Caco-2 (cell line): ENCODE measurements around the gene SSB. TPM values are rescaled to one million over a fixed set of nuclear protein-coding genes. Genes with fewer than 3 reads are reported as not detected.
A peak's percentile ranks its signal among the peaks of the same experiment; 100 is the strongest.

Source experiments
- BruUV-seq: library from RNA; stranded (reverse); fragments of 400-500 nt; replicated peaks from 2 replicates; lab custom pipeline; 2021; lab: Mats Ljungman, UMichigan
- CTCF ChIA-PET: fragments of 300-600 bp; sonication (Branson Sonifier 250); formaldehyde crosslinking; loops from one replicate; lab custom pipeline; 2022; ENCODE audit warnings: antibody characterized with exemption; lab: Charles Lee
- POLR2A ChIA-PET: fragments of 300-600 bp; sonication (Branson Sonifier 250); formaldehyde crosslinking; loops from one replicate; lab custom pipeline; 2022; ENCODE audit warnings: antibody characterized with exemption; lab: Charles Lee
- DNase-seq, 2 experiments: peaks; one replicate each; pipeline versions ENCODE4 v3.0.0 to v3.0.0-alpha.2; 2020 to 2022
- H3K27me3 ChIP-seq: replicated peaks from 2 replicates; pipeline ENCODE4 v1.6.0; 2011; ENCODE audit warnings: low read length; ENCODE audit not compliant: control insufficient read depth, insufficient read depth
- H3K36me3 ChIP-seq: 2 replicates; pipeline ENCODE4 v1.5.1; 2011; ENCODE audit warnings: low read length; ENCODE audit not compliant: control insufficient read depth, insufficient read depth
- H3K4me1 ChIP-seq: fragments of 250-450 bp; sonication (Bioruptor Pico); 2 replicates; pipeline ENCODE4 v1.5.1; 2020; ENCODE audit warnings: mild to moderate bottlenecking
- H3K4me3 ChIP-seq: 2 replicates; pipeline ENCODE4 v1.5.1; 2011; ENCODE audit warnings: low read depth, mild to moderate bottlenecking, control low read depth, low read length
- H3K9me3 ChIP-seq: fragments of 250-450 bp; sonication (Bioruptor Pico); 2 replicates; pipeline ENCODE4 v1.5.1; 2020; ENCODE audit warnings: mild to moderate bottlenecking, moderate library complexity
- H3K27ac Mint-ChIP-seq: one replicate; pipeline ENCODE4 v1.8.0; 2022; ENCODE audit warnings: mixed read lengths; ENCODE audit not compliant: unreplicated experiment
- H3K27me3 Mint-ChIP-seq: one replicate; pipeline ENCODE4 v1.8.0; 2022; ENCODE audit warnings: mixed read lengths; ENCODE audit not compliant: insufficient read depth, unreplicated experiment
- H3K36me3 Mint-ChIP-seq: one replicate; pipeline ENCODE4 v1.8.0; 2022; ENCODE audit warnings: mild to moderate bottlenecking, mixed read lengths; ENCODE audit not compliant: insufficient read depth, unreplicated experiment
- H3K4me1 Mint-ChIP-seq: one replicate; pipeline ENCODE4 v1.8.0; 2022; ENCODE audit warnings: low read depth, mixed read lengths; ENCODE audit not compliant: unreplicated experiment
- H3K4me3 Mint-ChIP-seq: one replicate; pipeline ENCODE4 v1.8.0; 2022; ENCODE audit warnings: mild to moderate bottlenecking, moderate library complexity, mixed read lengths; ENCODE audit not compliant: unreplicated experiment
- H3K9me3 Mint-ChIP-seq: one replicate; pipeline ENCODE4 v1.8.0; 2022; ENCODE audit warnings: mixed read lengths; ENCODE audit not compliant: unreplicated experiment
- intact Hi-C: fragments of 100-400 bp; cut with micrococcal nuclease; formaldehyde crosslinking; loops from one replicate; pipeline ENCODE4 v1.10.0; 2022; ENCODE audit not compliant: unreplicated experiment
- total RNA-seq: library from RNA; stranded (reverse); gene quantifications from 2 replicates; pipeline ENCODE4 v1.2.3, GENCODE V29; 2022
- TF ChIP-seq, protein P1 (sequence below), 2 experiments: fragments of 200-600 bp in 1 of 2; IDR thresholded peaks; 1 replicate in 1 of 2; 2 replicates in 1 of 2; pipeline versions ENCODE4 v1.5.1 to v1.8.0; 2011 to 2022; ENCODE audit warnings: antibody characterized with exemption in 1 of 2, control low read depth in 1 of 2, inconsistent platforms in 1 of 2, low read depth in 1 of 2, low read length in 1 of 2, mild to moderate bottlenecking in 1 of 2, moderate library complexity in 1 of 2; ENCODE audit not compliant: insufficient read depth in 1 of 2, severe bottlenecking in 1 of 2, unreplicated experiment in 1 of 2

Gene SSB
- total RNA-seq, 1 experiment from 2014 or later = 215 TPM

GRCh38 chr2:169795181-169795580 is 3.5 kb upstream of the SSB start:
- peaks cover 18% of the 10 kb centered on the region for H3K4me1 Mint-ChIP-seq
- peaks cover 12% of the 10 kb centered on the region for H3K9me3 Mint-ChIP-seq
- no peak for DNase-seq
- H3K36me3 Mint-ChIP-seq = peaks cover 9% of the 10 kb centered on the region
- TF ChIP-seq, protein P1, sequence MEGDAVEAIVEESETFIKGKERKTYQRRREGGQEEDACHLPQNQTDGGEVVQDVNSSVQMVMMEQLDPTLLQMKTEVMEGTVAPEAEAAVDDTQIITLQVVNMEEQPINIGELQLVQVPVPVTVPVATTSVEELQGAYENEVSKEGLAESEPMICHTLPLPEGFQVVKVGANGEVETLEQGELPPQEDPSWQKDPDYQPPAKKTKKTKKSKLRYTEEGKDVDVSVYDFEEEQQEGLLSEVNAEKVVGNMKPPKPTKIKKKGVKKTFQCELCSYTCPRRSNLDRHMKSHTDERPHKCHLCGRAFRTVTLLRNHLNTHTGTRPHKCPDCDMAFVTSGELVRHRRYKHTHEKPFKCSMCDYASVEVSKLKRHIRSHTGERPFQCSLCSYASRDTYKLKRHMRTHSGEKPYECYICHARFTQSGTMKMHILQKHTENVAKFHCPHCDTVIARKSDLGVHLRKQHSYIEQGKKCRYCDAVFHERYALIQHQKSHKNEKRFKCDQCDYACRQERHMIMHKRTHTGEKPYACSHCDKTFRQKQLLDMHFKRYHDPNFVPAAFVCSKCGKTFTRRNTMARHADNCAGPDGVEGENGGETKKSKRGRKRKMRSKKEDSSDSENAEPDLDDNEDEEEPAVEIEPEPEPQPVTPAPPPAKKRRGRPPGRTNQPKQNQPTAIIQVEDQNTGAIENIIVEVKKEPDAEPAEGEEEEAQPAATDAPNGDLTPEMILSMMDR (IDR thresholded peaks at IDR 0.05; ENCODE audit: insufficient read depth in 1 of 2, low read depth in 1 of 2, low read length in 1 of 2, severe bottlenecking in 1 of 2, unreplicated experiment in 1 of 2) = no peak
- no peak overlapping the region for H3K4me3 Mint-ChIP-seq
- intact Hi-C loops = no loop called here
- BruUV-seq = no TSS peak
- Histone ChIP-seq H3K4me1 (peaks cover 16% of the 10 kb centered on the region), H3K36me3 (no peaks in the 10 kb centered on the region), H3K27me3 (no peaks in the 10 kb centered on the region), H3K9me3 (peaks cover 4% of the 10 kb centered on the region; the same call in 1 of the 2 replicates), H3K4me3 (no peak overlapping the region)
- ChIA-PET POLR2A (no interaction called here), CTCF (no interaction called here)
- no peak overlapping the region for H3K27ac Mint-ChIP-seq
- H3K27me3 Mint-ChIP-seq = no peaks in the 10 kb centered on the region

DNA sequence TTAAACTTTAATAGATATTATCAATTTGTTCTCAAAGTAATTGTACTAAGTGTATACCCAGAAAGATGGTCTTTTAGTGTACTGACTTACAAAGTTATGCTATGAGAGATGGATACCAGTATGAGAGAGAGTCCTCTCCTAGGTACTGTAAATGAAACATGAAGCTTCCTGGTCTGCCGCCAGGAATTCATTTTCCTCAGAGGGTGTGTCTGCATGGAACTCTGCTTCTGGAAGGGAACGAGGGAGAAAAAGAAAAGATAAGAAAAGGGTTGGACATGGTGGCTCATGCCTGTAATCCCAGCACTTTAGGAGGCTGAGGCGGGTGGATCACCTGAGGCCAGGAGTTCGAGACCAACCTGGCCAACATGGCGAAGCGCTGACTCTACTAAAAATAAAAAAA is 2.2 kb upstream of the SSB start:
- Histone ChIP-seq H3K36me3 (no peaks in the 10 kb centered on the region), H3K4me3 (no peak overlapping the region), H3K27me3 (no peaks in the 10 kb centered on the region), H3K9me3 (peaks cover 4% of the 10 kb centered on the region; the same call in 1 of the 2 replicates), H3K4me1 (peaks cover 16% of the 10 kb centered on the region)
- H3K4me1 Mint-ChIP-seq = peaks cover 18% of the 10 kb centered on the region
- H3K27me3 Mint-ChIP-seq = no peaks in the 10 kb centered on the region
- BruUV-seq = no TSS peak
- no peak overlapping the region for H3K4me3 Mint-ChIP-seq
- ChIA-PET POLR2A (no interaction called here), CTCF (no interaction called here)
- intact Hi-C loops = no loop called here
- no peak for DNase-seq
- TF ChIP-seq, protein P1 (IDR thresholded peaks at IDR 0.05; ENCODE audit: insufficient read depth in 1 of 2, low read depth in 1 of 2, low read length in 1 of 2, severe bottlenecking in 1 of 2, unreplicated experiment in 1 of 2) = no peak
- H3K9me3 Mint-ChIP-seq = peaks cover 12% of the 10 kb centered on the region
- peaks cover 19% of the 10 kb centered on the region for H3K36me3 Mint-ChIP-seq
- H3K27ac Mint-ChIP-seq = no peak overlapping the region

GRCh38 chr2:169797601-169798000 is 1.1 kb upstream of the SSB start:
- Mint-ChIP-seq H3K9me3 (peaks cover 12% of the 10 kb centered on the region), H3K27me3 (no peaks in the 10 kb centered on the region), H3K27ac (peak overlapping the region; percentile 85), H3K4me3 (peak overlapping the region; percentile 86), H3K4me1 (peaks cover 18% of the 10 kb centered on the region), H3K36me3 (peaks cover 30% of the 10 kb centered on the region)
- ChIA-PET POLR2A (no interaction called here), CTCF (no interaction called here)
- Histone ChIP-seq H3K27me3 (no peaks in the 10 kb centered on the region), H3K4me3 (no peak overlapping the region), H3K4me1 (peaks cover 16% of the 10 kb centered on the region), H3K9me3 (peaks cover 4% of the 10 kb centered on the region; the same call in 1 of the 2 replicates), H3K36me3 (no peaks in the 10 kb centered on the region)
- intact Hi-C loops = no loop called here
- DNase-seq = no peak
- TF ChIP-seq, protein P1 (IDR thresholded peaks at IDR 0.05; ENCODE audit: insufficient read depth in 1 of 2, low read depth in 1 of 2, low read length in 1 of 2, severe bottlenecking in 1 of 2, unreplicated experiment in 1 of 2) = no peak
- no TSS peak for BruUV-seq
